OCI-LY7 (cell line): ENCODE measurements around the gene CCDC185.

Source experiments
- EZH2phosphoT487 ChIP-seq: fragments of 200-600 bp; sonication (generic); IDR thresholded peaks from 2 replicates; pipeline ENCODE4 v1.6.1; 2018; ENCODE audit warnings: low read depth, borderline replicate concordance, mild to moderate bottlenecking, mixed run types, antibody characterized with exemption, low read length, moderate library complexity, mixed read lengths
- TF ChIP-seq, protein P1 (sequence below): fragments of 200-600 bp; sonication (generic); conservative IDR thresholded peaks from 2 replicates; pipeline ENCODE4 v1.5.1; 2014; ENCODE audit warnings: mild to moderate bottlenecking, antibody characterized with exemption, low read length, moderate library complexity, mixed read lengths

DNA sequence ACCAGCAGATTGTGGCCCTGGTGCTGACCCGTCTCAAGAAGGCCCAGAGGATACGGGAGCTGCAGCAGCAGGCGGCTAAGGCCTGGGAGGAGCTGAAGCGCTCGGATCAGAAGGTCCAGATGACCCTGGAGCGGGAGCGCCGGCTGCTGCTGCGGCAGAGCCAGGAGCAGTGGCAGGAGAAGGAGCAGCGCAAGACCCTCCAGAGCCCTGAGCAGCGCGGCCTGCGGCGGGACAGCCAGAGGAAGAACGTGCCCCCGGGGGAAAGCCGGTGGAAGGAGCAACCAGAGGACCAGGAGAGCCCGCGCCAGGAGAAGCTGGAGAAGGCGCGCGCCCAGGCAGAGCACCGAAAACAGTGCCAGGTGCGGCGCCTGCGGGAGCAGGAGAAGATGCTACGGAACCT, 1.0 kb downstream of the CCDC185 start:
- TF ChIP-seq, protein P1, sequence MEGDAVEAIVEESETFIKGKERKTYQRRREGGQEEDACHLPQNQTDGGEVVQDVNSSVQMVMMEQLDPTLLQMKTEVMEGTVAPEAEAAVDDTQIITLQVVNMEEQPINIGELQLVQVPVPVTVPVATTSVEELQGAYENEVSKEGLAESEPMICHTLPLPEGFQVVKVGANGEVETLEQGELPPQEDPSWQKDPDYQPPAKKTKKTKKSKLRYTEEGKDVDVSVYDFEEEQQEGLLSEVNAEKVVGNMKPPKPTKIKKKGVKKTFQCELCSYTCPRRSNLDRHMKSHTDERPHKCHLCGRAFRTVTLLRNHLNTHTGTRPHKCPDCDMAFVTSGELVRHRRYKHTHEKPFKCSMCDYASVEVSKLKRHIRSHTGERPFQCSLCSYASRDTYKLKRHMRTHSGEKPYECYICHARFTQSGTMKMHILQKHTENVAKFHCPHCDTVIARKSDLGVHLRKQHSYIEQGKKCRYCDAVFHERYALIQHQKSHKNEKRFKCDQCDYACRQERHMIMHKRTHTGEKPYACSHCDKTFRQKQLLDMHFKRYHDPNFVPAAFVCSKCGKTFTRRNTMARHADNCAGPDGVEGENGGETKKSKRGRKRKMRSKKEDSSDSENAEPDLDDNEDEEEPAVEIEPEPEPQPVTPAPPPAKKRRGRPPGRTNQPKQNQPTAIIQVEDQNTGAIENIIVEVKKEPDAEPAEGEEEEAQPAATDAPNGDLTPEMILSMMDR = no peak
- no peak for TF ChIP-seq EZH2phosphoT487
